Glomerular visceral epithelial cell (primary cell): ENCODE data around the gene GPC6.
A peak's percentile ranks its signal among the peaks of the same experiment; 100 is the strongest.

ENCODE experiments used
- DNase-seq: peaks from one replicate; pipeline ENCODE4 v3.0.0-alpha.2; 2016; ENCODE audit errors: extremely low spot score

Gene GPC6

DNA sequence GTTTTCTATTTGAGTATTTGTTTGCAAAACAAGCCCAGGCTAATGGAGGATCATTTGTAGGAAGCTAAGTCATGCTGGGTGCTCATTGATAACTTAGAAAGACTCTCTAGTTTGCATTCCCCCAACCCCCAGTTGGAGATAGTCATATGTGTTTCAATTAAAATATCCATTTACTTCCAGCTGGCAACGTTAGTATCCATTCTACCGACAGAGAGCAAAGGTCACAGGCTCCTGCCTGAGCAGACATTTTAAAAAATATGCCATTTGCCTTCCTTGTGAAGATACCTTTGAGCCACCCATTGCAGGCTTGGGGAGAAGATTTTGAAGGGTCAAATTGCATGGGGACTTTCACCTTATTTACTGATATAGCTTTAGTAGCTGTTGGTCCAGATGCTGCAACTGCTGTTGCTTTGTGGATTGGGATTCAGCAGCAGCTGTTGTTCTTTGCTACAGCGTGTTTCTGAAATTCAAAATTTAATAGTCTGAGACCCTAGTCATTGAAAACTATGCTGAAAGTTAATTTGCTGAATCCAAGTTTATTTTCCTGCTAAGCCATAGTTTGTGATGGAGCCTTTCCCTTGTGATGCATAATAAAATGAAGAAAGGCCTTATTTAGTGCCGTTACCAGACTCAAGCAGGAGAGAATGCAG lies 335.1 kb downstream of the GPC6 start:
- DNase-seq = no peak

DNA sequence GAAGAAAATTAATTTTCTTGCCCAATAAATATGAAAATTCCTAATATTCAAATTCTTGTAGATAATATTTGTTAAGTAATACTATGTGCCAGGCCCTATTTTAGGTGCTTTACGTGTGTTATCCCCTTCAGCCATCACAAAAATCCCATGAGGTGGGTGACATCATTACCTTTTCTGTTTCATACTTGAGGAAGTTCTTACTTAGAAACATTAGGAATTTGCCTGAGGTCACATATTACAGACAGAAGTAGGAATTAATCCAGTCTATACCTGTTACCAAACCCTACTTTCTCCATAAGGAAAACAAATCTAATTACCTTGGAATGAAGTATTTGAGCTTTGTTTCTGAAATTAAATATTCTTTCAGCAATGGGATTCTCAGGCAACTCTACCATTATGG lies 336.1 kb downstream of the GPC6 start:
- DNase-seq = no peak

DNA sequence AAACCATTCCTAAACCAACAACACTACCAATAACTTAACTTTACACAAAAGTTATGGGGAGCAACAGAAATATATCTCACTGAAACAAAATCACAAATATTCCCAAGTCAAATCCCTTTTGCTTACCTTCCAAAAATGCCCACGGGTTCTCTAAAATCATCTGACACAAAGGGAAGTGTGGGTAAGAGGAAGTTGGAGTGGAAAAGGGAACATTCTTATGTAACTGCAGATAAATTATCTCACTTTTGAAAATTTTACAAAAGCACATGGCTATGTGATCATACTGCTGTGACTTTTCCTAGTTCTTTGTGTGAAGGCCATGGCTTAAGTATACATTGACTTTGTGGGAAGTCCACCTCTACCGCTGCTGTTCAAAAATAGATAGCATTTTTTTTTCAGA lies 350.5 kb downstream of the GPC6 start:
- no peak for DNase-seq

DNA sequence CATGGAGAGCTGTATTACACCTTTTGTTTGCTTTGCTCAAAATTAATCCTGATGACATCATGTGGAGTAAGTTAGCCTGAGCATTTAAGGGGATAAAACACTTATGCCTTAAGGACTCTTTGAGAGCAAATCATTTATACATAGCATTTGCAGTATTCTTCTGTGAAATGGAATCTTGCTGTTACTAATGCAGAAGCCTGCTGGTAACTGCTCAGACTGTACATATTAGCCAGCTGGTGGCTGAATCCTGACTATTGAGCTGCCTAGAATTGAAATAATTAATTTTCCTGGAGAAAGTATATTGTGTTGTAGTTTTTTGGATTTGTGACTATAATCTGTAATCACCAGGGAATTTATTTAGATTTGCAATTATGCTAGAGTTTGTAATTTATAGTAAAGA lies 363.2 kb downstream of the GPC6 start:
- no peak for DNase-seq

DNA sequence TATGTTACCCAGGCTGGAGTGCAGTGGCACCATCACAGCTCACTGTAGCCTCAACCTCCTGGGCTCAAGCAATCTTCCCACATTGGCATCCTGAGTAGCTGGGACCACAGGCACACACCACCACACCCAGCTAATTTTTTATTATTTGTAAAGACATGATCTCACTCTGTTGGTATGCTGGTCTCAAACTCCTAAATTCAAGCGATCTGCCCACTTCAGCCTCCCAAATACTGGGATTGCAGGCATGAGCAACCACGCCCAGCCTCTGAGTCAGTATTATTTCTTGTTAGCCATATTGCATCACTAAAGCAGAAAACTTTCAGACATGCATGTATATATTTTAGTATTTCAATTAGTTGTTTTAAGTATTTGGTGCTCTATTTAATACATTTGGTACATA lies 376.4 kb downstream of the GPC6 start:
- peak; percentile 86 for DNase-seq

DNA sequence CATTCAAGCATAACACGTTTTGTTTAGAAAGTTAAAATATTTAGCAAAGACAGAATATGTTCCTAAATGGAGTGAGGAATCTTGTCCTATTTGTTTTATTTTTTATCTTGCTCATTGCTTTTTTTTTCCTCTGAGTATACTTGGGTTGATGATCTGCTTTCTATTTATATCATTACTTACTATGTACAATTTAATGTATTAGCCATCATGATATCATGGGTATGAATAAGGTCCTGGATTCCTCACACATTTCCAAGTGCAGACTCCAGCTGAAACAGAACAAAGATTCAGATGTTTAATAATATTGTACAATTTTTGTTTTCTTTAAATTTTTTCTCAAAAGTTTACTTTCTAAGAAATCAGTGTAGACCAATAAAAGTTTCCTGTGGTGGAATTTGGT lies 388.2 kb downstream of the GPC6 start:
- DNase-seq = no peak

DNA sequence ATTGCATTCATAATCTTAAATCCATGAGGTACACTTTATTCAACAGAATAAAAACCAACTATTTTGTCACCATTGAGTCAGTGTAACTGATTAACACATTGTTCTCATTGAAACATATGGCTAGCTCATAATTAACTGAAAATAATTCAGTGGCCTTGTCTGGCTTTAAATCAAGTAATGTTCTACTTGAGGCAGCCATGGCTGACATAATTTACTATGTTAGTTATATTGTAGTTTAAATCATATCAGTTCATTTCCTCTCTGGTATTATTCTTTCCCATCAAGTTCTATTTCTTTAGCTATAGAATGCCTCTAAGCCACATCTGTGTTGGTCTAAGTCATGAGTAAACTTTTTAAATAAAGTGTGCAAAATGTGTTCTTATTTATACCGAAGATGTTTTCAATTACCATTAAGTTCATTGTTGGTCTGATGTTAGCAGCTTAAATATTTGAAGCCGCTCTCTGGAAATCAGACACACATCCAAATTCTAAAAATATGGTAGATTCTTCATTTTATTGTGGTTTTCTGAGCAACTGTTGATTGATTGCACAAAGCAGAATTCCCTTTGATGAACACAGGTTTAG lies 393.7 kb downstream of the GPC6 start:
- no peak for DNase-seq

DNA sequence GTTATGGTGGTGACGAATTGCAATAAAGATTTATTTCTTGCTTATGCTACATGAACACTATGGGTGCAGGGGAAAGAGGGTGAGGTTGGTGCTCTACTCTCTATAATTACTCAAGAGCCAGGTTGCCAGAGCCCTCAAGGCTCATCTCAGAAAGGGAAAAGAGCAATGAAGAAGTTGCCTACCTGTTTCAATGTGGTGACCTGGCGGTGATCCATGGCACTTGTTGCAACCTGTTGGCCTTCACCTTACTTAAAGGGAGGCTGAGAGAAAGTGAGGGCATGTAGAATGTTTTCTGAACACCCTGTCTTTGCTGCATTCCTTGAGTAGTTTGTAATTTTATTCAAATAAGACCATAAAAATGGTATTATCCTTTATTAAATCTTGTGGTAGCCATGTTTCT lies 394.4 kb downstream of the GPC6 start:
- no peak for DNase-seq

DNA sequence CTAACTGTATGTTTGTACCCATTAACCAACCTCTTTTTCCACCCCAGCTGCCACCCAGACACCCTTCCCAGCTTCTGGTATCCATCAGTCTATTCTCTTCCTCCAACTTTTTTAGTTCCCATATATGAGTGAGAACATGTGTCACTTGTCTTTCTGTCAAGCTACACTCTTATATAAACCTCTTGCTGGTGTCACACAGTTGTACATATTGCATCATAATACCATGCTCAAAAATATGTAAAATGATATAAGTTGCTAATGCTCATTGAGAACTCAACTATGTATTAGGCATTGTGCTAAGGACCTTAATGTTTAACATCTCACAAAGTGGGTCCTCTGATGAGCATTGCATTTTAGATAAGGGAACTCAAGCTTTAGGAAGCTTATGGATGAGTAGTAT lies 395.4 kb downstream of the GPC6 start:
- no peak for DNase-seq

DNA sequence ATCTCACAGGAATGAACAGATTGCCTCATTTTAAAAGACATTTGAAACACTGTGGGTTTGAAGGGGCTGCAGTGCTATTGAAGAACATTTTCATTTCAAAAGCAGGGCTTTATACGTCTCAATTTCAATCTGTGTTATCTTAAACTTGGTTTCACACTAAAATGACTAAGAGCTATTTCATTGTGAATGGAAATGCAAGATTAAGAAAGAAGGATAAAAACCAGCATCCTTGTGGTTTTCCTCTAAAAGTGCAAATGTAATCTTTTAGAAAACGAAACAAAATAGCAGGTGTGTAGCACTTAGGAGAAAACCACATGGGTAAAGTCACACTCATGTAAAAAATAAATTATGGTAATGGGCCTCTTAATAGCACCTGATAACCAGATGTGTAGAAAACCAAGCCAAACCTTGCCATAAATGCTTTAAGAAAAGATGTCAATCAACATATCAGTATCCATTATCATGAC lies 397.7 kb downstream of the GPC6 start:
- peak; percentile 2 for DNase-seq

DNA sequence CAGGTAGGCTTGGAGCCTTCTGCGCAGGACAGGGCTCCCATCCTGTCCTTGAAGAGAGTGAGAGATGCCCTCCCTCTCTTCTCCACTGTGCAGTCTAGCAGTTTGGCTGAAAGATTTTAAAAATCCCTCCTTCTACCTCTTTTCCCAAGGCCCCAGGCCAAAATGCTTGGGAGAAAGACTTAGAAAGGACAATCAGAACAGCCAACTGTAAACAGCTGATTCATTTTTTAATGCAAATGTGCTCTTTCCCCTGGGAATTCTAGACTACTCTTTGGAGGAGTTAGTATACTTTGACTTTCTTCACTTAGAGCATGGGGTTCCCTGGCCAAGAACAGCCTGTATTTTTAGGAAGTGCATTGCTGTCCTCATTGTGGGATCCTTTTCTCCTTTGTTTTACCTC lies 398.9 kb downstream of the GPC6 start:
- no peak for DNase-seq

DNA sequence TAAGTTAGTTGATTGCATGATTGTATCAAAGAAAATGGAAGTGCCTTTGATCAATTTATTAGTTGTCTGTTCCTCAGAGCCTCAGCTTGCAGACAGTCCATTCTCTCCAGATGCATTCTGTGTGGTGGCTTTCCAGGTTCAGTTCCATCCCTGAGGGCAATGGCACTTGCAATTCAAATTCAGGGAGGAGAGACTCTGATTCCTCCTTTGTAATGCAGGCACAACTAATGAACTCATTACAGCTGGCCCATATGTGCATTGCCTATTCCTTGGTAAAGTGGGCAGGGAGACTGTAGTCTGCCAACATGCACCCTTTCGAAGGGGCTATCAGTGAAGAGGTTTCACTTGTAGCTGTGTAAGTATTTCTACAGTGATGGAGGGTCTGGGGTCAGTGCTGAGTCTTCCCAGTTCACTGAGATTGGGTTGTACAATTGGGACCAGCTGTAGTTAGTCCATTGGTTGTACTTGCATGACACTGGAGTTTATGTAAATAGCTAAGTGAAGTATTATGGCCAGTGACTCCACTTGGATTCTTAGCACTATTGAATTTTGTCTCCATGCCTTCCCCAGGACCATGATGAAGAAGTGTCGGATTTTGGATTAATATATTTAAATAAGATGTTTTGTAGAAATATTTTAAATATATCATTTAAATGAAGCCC lies 401.7 kb downstream of the GPC6 start:
- DNase-seq = no peak

DNA sequence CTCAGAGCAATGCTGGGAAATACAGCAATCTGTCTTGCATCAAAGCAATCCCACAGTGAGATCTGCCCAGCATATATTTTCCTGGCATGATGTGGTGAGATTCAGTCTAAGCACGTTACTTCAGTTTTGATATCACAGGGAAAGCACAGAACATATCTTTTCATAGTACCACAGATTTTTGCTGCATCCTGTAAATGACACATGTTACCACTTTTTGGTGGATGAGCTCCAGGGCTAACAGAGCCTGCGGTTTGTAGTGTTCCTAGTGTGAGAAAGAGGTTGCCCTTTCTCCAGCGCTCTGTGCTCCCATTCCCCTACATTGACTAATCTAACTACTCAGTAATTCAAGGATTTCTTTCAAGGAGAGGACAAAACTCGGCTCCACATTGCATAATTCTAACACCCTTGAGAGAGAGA lies 409.0 kb downstream of the GPC6 start:
- DNase-seq = no peak

DNA sequence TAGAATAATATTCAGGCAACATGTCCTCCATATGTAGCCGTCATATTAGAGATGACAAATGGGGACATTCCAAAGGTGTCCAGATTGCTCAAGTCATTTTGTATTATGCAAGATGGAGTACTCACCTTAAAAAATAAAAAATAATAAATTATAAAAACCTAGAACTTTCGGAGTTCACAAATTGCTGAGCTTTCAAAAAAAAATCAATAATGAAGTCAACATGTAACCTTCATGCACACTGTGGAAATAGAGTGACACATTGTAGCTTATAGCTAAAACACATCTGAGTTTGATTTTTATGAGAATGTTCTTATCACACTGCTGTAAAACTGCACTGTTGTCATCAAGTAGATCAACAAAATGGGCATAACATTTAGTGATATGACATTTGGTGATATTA lies 411.2 kb downstream of the GPC6 start:
- DNase-seq = no peak

DNA sequence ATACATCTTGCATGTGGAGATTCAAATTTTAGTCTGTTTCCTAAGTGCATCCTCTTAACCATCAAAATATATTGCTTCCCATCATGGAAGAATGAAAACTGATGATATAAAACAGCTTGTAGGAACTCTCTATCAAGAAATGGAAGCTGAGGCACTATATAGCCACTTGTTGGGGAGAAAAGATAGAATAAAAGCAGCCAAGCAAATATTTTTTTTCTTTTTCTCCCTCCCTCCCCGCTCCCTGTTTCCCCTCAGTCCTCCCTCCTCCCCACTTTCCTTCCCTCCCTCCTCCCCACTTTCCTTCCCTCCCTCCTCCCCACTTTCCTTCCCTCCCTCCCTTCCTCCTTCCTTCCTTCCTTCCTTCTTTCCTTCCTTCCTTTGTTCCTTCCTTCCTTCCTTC lies 413.8 kb downstream of the GPC6 start:
- DNase-seq = no peak

DNA sequence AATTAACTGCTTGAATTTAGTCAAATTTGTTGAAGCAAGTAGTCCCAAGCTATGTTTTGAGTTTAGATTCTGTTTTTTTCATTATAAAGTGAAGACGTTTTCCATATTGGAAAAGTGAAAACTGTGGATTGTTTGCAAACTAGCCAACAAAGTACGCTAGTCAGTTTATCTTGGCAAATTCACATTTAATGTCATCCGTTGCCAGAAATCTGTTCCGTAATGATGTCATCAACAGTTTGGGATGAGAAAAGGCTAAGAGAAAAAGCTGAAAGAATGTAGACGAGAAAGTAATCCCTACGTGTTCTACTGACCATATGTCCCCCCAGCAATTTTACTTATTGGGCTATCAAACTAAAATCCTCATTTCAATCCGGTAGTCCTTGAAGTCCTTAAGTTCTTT lies 419.6 kb downstream of the GPC6 start:
- no peak for DNase-seq

DNA sequence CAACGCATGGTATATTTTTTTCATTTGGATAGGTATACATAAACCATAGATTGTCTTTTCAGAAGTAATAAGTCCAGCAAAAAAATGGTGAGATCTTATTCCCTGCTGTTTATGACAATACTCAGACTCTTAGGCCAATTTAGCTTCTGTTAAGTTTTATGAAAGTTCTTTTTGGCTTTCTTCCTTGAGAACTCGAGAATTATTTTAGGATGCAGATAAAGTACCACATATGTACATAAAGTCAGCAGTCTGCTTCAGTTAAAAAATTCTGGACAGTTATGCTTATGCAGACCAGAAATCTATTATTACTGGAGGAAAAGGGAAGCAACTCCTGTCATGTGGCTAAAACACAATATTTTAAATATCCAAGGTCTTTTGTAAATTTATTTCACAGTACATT lies 422.9 kb downstream of the GPC6 start:
- no peak for DNase-seq

DNA sequence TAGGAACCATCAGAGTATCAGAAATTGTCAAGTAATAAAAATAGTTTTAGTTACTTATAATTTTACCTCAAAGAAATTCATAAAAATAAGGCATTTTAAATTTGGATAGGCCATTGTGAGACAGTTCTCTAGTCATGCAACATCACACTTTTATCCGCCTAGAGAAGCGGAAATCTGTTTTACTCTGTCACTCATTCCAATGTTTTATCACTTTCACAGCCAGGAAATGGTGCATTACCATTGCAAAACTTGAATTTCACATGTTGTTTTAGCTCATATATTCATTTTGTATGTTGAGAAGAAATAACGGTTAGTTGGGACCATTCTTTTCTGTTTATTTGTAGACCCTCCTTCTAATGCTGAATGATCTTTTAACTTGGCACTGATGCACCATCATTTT lies 427.2 kb downstream of the GPC6 start:
- DNase-seq = no peak

DNA sequence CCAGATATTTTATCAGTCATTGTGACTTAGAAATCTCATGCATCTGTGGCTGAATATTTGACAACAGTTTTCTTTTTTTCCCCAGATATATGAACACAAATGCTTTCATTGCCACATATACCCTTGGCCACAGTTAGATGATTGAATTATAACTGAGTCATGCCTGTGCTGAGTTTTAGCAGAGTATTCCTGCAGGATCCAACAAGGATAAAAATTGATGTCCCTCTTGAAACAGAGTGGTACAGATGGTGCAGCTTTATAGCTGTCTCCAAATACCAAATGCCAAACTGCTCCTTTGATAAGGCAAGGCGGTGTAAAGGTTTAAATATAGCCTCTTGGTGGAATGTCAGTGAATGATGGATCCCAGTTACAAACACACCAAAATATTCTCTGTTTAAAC lies 428.5 kb downstream of the GPC6 start:
- DNase-seq = no peak

DNA sequence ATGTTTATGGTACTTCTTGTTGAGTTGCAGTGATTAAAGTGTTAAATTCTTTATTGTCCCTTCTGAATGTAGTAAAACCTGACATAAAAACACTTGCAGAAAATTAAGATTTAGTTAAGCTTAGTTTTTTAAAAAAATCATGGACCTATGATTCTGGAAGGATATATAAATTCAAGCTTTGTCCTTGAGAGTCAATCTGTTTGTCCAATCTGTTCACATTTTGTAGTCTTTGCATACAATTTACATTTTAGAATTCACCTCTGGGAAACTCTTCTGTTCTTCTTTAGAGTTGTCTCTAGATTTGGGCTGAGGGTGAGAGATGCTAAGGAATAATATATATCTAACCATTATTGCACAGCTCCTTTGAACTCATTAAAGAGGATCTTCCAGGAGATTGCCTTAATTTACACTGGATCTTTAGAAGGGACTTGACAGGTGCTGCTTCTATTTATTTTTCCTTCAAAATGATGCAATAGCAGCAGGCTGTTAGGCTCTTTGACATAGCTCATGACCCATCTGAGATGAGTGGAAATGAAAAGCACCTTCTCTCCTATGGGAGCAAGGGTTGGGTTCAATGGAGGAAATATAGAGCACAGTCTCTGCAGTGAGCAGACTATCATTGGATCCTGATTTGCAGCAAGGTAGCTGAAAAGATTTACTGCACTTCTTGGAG lies 433.9 kb downstream of the GPC6 start:
- no peak for DNase-seq

DNA sequence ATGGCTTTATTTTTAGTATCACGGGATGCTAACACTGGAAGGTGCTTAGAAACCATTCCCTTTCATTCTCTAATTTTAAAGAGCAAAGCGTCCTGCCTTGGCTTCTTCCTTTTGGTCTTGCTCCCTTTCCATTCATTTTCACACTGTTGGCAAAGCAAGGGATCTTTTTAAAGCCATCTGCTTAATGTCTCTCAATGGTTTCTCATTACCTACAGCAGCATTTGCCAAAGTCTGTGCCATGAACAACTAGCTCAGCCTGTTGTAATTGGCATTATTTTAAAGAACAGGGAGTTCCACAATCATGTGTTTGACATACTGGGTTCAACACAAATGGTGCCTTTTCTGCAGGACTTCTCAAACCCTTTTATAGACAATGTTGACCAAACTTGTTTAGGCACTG lies 444.3 kb downstream of the GPC6 start:
- no peak for DNase-seq

DNA sequence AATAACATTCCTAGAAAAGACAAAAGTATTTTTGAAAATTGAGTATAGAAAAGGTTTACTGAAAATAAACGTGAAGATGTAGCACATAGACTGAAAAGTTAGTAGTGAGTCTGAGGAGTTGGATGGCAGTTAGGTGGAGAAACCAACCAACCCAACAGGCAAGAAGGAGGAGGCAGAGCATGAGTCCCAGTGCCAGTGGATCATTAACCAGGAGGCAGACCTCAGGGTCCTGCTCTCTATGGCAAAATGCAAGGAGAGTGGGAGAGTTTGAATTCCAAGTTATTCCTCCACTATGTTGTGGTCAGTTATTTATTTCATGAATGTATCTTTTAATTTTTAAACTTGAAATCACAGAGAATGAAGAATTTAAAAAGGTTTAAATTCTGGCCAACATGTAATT lies 446.4 kb downstream of the GPC6 start:
- DNase-seq = peak; percentile 61

DNA sequence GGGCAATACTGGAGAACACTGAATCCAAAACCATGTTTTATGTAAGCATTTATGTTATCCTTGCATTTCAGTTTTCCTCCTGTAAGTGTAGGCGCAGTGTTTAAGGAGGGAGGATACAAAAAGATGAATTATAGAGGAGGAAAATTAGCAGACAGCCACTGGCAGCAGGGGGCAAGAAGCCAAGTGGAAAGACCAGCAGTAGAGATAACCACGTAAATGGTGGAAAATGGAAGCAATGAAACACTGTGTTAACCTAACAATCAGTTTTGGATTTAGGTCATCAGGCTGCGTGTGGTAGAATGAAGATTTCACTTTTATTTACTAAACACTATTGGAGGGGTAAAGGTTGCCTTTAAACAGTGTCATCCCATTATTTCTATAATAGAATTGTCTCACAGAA lies 447.3 kb downstream of the GPC6 start:
- DNase-seq = no peak
